GM19240 (cell line): ENCODE data around the gene IAPP.
"Not testable (repeated sequence)": the region's sequence is repeated elsewhere in the genome, so short reads cannot be mapped to it uniquely, and the experiment has no call there.

Experiments
- DNase-seq: peaks from one replicate; pipeline ENCODE4 v3.0.0; 2011; ENCODE audit warnings: low spot score; ENCODE audit not compliant: insufficient read length

The IAPP gene

GRCh38 chr12:21379218-21379617 is 6.5 kb downstream of the IAPP start:
- DNase-seq: no peak

GRCh38 chr12:21381320-21381719 is 8.6 kb downstream of the IAPP start:
- not testable (repeated sequence) for DNase-seq

GRCh38 chr12:21384261-21384660 is 11.6 kb downstream of the IAPP start:
- no peak for DNase-seq

- DNase-seq: no peak
Observed at GRCh38 chr12:21387174-21387573, 14.5 kb downstream of the IAPP start.

GRCh38 chr12:21392384-21392783 is 19.7 kb downstream of the IAPP start:
- DNase-seq: no peak

GRCh38 chr12:21394828-21395626 is 22.3 kb downstream of the IAPP start:
- DNase-seq: not testable (repeated sequence)

- no peak for DNase-seq
Observed at GRCh38 chr12:21413369-21414277, 40.9 kb downstream of the IAPP start.

- DNase-seq: no peak
Observed at GRCh38 chr12:21416511-21417121, 43.9 kb downstream of the IAPP start.

- not testable (repeated sequence) for DNase-seq
Observed at GRCh38 chr12:21418398-21418797, 45.7 kb downstream of the IAPP start.

- DNase-seq: not testable (repeated sequence)
Observed at GRCh38 chr12:21419009-21419699, 46.5 kb downstream of the IAPP start.

GRCh38 chr12:21428241-21428640 is 55.5 kb downstream of the IAPP start:
- DNase-seq: no peak
